HTR-8/SVneo (cell line): ENCODE measurements around the gene LCOR.
A peak's percentile ranks its signal among the peaks of the same experiment; 100 is the strongest.

ENCODE experiments used
- DNase-seq: peaks from one replicate; pipeline ENCODE4 v3.0.0; 2011; ENCODE audit warnings: low spot score, mixed read lengths; ENCODE audit not compliant: insufficient read length
- FAIRE-seq: peaks from 2 replicates; lab custom pipeline; 2011; peaks lifted over from hg19 to GRCh38; lab: Jason Lieb, UNC

LCOR gene

GRCh38 chr10:96975136-96975535 is 143.0 kb downstream of the LCOR start:
- DNase-seq (no peak), FAIRE-seq (no peak)

GRCh38 chr10:96978621-96979154 is 146.6 kb downstream of the LCOR start:
- no peak for FAIRE-seq
- DNase-seq: no peak

GRCh38 chr10:96982149-96982930 is 150.2 kb downstream of the LCOR start:
- DNase-seq (no peak), FAIRE-seq (no peak)

GRCh38 chr10:96984541-96985131 is 152.5 kb downstream of the LCOR start:
- DNase-seq (no peak), FAIRE-seq (no peak)

- FAIRE-seq (no peak), DNase-seq (no peak)
Measured at GRCh38 chr10:96986200-96986856, 154.2 kb downstream of the LCOR start.

- DNase-seq (no peak), FAIRE-seq (no peak)
Measured at GRCh38 chr10:96987141-96987841, 155.2 kb downstream of the LCOR start.

- DNase-seq: no peak
- FAIRE-seq: no peak
Measured at GRCh38 chr10:96987842-96988175, 155.7 kb downstream of the LCOR start.

- DNase-seq: no peak
- no peak for FAIRE-seq
Measured at GRCh38 chr10:96988426-96988825, 156.3 kb downstream of the LCOR start.

GRCh38 chr10:96991313-96991841 is 159.3 kb downstream of the LCOR start:
- FAIRE-seq: no peak

GRCh38 chr10:96992721-96993120 is 160.6 kb downstream of the LCOR start:
- no peak for FAIRE-seq
- no peak for DNase-seq

More at GRCh38 chr10:96991313-96991841, 159.3 kb downstream of the LCOR start:
- no peak for DNase-seq

- FAIRE-seq (peak; percentile 36), DNase-seq (peak; percentile 67)
Measured at GRCh38 chr10:96995851-96996250, 163.8 kb downstream of the LCOR start.

- DNase-seq: no peak
- no peak for FAIRE-seq
Measured at GRCh38 chr10:96996275-96996965, 164.3 kb downstream of the LCOR start.

GRCh38 chr10:96998329-96998888 is 166.3 kb downstream of the LCOR start:
- FAIRE-seq (peak; percentile 73), DNase-seq (peak; percentile 36)

- FAIRE-seq: no peak
Measured at GRCh38 chr10:96999337-96999736, 167.2 kb downstream of the LCOR start.

GRCh38 chr10:96999987-97000386 is 167.9 kb downstream of the LCOR start:
- FAIRE-seq: no peak
- no peak for DNase-seq

More at GRCh38 chr10:96999337-96999736, 167.2 kb downstream of the LCOR start:
- DNase-seq: no peak

- no peak for FAIRE-seq
Measured at GRCh38 chr10:97000487-97001182, 168.5 kb downstream of the LCOR start.

GRCh38 chr10:97001183-97001991 is 169.3 kb downstream of the LCOR start:
- DNase-seq (no peak), FAIRE-seq (no peak)

More at GRCh38 chr10:97000487-97001182, 168.5 kb downstream of the LCOR start:
- DNase-seq: no peak

GRCh38 chr10:97002670-97003069 is 170.6 kb downstream of the LCOR start:
- no peak for DNase-seq
- no peak for FAIRE-seq
